HFF-Myc (cell line): ENCODE results near the gene HSPB1.
A peak's percentile ranks its signal among the peaks of the same experiment; 100 is the strongest.
"Not testable (repeated sequence)": the region's sequence is repeated elsewhere in the genome, so short reads cannot be mapped to it uniquely, and the experiment has no call there.

Source experiments
- DNase-seq: peaks from one replicate; pipeline ENCODE4 v3.0.0-alpha.2; 2011; ENCODE audit warnings: low read depth; ENCODE audit errors: extremely low read depth
- H3K4me3 ChIP-seq: replicated peaks from 2 replicates; pipeline ENCODE4 v1.5.1; 2011; ENCODE audit warnings: low read depth, mild to moderate bottlenecking, control low read depth, low read length
- TF ChIP-seq, protein P1 (sequence below): IDR thresholded peaks from 2 replicates; pipeline ENCODE4 v1.5.1; 2012; ENCODE audit warnings: mild to moderate bottlenecking, low read depth, low read length, control low read depth; ENCODE audit errors: missing control alignments

HSPB1 gene

DNA sequence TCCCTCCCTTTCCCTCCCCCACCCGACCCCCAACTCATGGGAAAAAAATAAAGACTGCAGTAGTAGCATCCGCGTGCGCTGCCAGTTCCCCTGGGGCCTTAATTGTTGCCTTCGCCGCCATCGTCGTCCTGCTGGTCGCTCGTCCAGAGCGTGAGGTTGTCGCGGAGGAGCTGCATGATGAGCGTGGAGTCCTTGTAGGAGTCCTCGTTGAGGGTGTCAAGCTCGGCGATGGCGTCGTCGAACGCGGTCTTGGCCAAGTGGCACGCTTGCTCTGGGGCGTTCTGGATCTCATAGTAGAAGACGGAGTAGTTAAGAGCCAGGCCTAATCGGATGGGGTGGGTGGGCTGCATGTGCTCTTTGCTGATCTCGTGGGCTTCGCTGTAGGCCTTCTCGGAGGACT, 27.0 kb downstream of the HSPB1 start:
- TF ChIP-seq, protein P1, sequence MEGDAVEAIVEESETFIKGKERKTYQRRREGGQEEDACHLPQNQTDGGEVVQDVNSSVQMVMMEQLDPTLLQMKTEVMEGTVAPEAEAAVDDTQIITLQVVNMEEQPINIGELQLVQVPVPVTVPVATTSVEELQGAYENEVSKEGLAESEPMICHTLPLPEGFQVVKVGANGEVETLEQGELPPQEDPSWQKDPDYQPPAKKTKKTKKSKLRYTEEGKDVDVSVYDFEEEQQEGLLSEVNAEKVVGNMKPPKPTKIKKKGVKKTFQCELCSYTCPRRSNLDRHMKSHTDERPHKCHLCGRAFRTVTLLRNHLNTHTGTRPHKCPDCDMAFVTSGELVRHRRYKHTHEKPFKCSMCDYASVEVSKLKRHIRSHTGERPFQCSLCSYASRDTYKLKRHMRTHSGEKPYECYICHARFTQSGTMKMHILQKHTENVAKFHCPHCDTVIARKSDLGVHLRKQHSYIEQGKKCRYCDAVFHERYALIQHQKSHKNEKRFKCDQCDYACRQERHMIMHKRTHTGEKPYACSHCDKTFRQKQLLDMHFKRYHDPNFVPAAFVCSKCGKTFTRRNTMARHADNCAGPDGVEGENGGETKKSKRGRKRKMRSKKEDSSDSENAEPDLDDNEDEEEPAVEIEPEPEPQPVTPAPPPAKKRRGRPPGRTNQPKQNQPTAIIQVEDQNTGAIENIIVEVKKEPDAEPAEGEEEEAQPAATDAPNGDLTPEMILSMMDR = no peak
- H3K4me3 ChIP-seq = no peak overlapping the region
- DNase-seq = no peak

DNA sequence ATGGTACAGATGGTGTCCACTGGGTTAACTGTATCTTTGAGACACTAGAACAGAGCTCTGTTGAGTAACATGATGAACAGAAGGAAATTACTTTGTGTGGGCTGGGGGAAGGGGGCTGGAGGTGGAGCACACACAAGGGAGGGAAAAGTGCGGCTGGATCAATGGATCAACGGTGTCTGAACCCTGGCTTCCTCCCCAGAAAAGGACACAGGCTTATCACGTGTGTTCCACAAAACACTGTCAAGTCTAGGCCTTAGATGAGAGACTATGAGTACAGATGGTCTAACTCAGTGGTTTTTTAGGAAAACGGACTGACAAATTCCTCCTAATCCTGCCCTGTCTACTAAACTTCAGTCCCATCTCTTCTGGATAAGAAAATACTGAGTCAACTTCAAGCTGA, 27.8 kb downstream of the HSPB1 start:
- TF ChIP-seq, protein P1 = no peak
- no peak for DNase-seq
- no peak overlapping the region for H3K4me3 ChIP-seq

DNA sequence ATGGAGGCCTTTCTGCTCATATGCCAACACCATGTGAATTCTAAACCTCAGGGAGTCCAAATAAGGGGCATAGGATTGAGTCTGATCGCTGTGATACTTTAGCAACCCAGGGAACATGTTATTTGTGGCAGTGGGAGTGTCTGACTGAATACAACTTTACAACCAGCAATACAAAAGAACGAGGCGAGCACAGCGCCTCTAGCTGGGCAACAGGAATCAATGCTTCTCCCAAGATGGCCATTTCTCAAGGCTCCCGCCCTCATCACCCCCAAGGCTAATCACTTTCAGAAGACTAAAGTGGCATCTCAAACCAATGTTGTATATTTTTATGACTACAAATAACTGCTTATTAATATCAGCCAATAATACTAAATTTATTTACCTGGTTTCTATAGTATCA, 28.2 kb downstream of the HSPB1 start:
- TF ChIP-seq, protein P1 = peak; percentile 7
- H3K4me3 ChIP-seq = no peak overlapping the region
- no peak for DNase-seq

DNA sequence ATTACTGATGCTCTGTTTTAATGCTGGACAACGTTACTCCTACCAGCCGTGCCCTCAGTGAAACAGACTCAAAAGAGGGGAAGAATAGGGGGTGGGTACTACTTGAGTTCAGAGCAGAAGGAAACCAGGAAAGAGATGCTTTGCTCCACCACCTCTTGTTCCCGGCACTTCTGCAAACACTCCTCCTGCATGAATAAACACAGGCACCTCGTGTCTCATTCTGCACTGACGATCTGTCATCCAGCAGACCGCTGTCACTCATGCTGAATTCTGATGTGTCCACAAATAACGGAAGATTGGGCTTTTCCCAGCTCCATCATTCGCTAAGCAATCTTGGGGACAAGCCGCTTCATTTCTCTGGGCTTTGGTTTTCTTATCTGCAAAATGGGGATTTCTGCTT, 29.6 kb downstream of the HSPB1 start:
- H3K4me3 ChIP-seq = no peak overlapping the region
- TF ChIP-seq, protein P1 = no peak
- no peak for DNase-seq

DNA sequence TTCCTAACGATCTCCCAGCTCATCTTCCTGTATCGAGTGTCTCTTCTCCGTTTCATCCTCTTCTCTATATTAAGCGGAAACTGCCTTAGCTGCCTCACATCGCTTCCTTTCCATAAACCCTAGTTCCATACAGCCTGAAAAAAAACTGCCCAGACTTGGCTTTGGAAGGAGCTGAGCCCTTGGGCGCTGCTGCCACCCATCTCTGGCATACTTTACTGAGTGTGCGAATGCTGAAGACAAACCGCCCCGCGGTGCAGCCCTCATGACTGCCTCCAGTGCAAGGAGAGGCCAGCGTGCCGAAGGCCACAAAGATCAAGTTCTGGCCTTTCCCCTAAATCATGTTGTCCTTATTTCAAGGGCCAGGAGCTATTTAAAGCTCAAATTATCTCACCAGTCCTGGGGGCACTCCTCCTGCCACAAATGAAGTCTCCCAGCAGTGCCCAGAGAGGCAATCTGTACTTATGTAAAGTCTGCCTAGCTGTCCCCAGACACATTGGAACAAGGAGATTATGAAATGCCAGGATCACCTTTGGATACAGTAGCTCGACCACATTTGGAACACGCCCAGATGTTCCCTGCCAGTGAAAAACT, 31.1 kb downstream of the HSPB1 start:
- no peak for DNase-seq
- TF ChIP-seq, protein P1 = no peak
- no peak overlapping the region for H3K4me3 ChIP-seq

DNA sequence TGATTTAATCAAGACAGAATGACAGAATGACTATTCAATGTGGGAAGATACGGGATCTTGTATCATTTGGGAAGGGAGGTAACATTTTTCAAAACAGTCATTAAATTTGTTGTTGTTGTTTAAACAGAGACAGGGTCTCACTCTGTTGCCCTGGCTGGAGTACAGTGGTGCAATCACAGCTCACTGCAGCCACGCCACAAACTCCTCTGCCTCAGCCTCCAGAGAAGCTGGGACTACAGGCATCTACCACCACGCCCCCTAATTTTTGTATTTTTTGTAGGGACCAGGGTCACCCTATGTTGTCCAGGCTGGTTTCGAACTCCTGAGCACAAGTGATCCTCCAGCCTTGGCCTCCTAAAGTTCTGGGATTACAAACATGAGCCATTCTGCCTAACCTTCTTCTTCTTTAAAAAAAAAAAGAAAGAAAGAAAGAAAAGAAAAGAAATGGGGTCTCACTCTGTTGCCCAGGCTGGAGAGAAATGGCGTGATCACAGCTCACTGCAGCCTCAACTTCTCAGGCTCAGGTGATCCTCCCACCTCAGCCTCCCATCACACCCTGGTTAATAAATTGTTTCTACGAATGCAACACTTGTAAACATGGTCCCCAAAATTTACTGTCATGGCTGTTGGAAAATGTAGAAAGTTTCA, 32.0 kb downstream of the HSPB1 start:
- TF ChIP-seq, protein P1 = no peak
- no peak overlapping the region for H3K4me3 ChIP-seq
- DNase-seq = no peak

DNA sequence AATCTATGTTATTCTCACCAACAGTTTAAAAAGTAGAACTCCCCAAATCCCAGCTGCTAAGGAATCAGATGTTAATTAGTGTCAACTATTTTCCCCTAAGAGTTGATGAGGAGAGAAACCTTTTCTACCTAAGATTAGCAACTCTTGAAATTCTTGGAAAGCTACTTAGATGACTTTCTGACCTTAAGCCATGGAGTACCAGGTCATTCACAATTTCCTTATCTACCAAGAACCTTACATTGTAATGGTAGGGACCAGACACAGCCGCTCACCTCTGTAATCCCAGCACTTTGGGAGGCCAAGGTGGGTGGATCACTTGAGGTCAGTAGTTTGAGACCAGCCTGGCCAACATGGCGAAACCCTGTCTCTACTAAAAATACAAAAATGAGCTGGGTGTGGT, 32.9 kb downstream of the HSPB1 start:
- not testable (repeated sequence) for H3K4me3 ChIP-seq, DNase-seq
